Trophoblast cell (in vitro differentiated cells and primary cell): ENCODE results near the gene PADI1.
A peak's percentile ranks its signal among the peaks of the same experiment; 100 is the strongest.

Experiments
- DNase-seq, 2 donors: peaks; one replicate each; pipeline ENCODE4 v3.0.0-alpha.2; 2016
- H2AFZ ChIP-seq: 2 replicates; pipeline ENCODE4 v1.6.1; 2013; ENCODE audit warnings: low read length, moderate library complexity, mild to moderate bottlenecking; ENCODE audit not compliant: insufficient read depth, poor library complexity
- H2AK5ac ChIP-seq: 2 replicates; pipeline ENCODE4 v1.6.1; 2013; ENCODE audit warnings: mild to moderate bottlenecking, low read length
- H2BK120ac ChIP-seq: 2 replicates; pipeline ENCODE4 v1.6.1; 2013; ENCODE audit warnings: low read length, mild to moderate bottlenecking, moderate library complexity; ENCODE audit not compliant: insufficient read depth, poor library complexity
- H2BK12ac ChIP-seq: 2 replicates; pipeline ENCODE4 v1.6.1; 2013; ENCODE audit warnings: mild to moderate bottlenecking, low read length, moderate library complexity
- H2BK5ac ChIP-seq: 2 replicates; pipeline ENCODE4 v1.6.1; 2013; ENCODE audit warnings: low read length, low read depth, moderate library complexity, mild to moderate bottlenecking; ENCODE audit not compliant: poor library complexity
- H3K14ac ChIP-seq: 2 replicates; pipeline ENCODE4 v1.6.1; 2013; ENCODE audit warnings: mild to moderate bottlenecking, low read length
- H3K18ac ChIP-seq: 2 replicates; pipeline ENCODE4 v1.6.1; 2013; ENCODE audit warnings: mild to moderate bottlenecking, low read length
- H3K23ac ChIP-seq: 2 replicates; pipeline ENCODE4 v1.6.1; 2013; ENCODE audit warnings: low read length
- H3K27ac ChIP-seq: 2 replicates; pipeline ENCODE4 v1.5.1; 2013; ENCODE audit warnings: low read depth, mild to moderate bottlenecking, inconsistent platforms, low read length, moderate library complexity
- H3K27me3 ChIP-seq: 2 replicates; pipeline ENCODE4 v1.6.1; 2013; ENCODE audit warnings: inconsistent platforms, mild to moderate bottlenecking, low read length, moderate library complexity; ENCODE audit not compliant: insufficient read depth
- H3K36me3 ChIP-seq, 2 experiments: 1 replicate in 1 of 2; 2 replicates in 1 of 2; pipeline ENCODE4 v1.6.1; 2013; ENCODE audit warnings: low read length in 2 of 2, mild to moderate bottlenecking in 2 of 2, moderate library complexity in 1 of 2; ENCODE audit not compliant: insufficient read depth in 2 of 2, control insufficient read depth in 1 of 2
- H3K4ac ChIP-seq: 2 replicates; pipeline ENCODE4 v1.6.1; 2013; ENCODE audit warnings: low read depth, mild to moderate bottlenecking, low read length, moderate library complexity
- H3K4me1 ChIP-seq, 2 experiments: 1 replicate in 1 of 2; 2 replicates in 1 of 2; pipeline ENCODE4 v1.6.1; 2013; ENCODE audit warnings: low read length in 2 of 2, mild to moderate bottlenecking in 2 of 2, moderate library complexity in 1 of 2; ENCODE audit not compliant: insufficient read depth in 2 of 2, control insufficient read depth in 1 of 2
- H3K4me2 ChIP-seq: 2 replicates; pipeline ENCODE4 v1.6.1; 2013; ENCODE audit warnings: inconsistent platforms, mild to moderate bottlenecking, low read length, moderate library complexity
- H3K4me3 ChIP-seq: 2 replicates; pipeline ENCODE4 v1.5.1; 2013; ENCODE audit warnings: mild to moderate bottlenecking, low read depth, low read length, inconsistent platforms
- H3K79me1 ChIP-seq: one replicate; pipeline ENCODE4 v1.6.1; 2013; ENCODE audit warnings: low read length
- H3K79me2 ChIP-seq: 2 replicates; pipeline ENCODE4 v1.6.1; 2013; ENCODE audit warnings: low read length, mild to moderate bottlenecking; ENCODE audit not compliant: control insufficient read depth, insufficient read depth, poor library complexity
- H3K9ac ChIP-seq: 2 replicates; pipeline ENCODE4 v1.6.1; 2013; ENCODE audit warnings: mild to moderate bottlenecking, low read length
- H3K9me3 ChIP-seq: 2 replicates; pipeline ENCODE4 v1.6.1; 2013; ENCODE audit warnings: low read depth, mild to moderate bottlenecking, control low read depth, inconsistent platforms, low read length; ENCODE audit not compliant: insufficient read depth
- H4K12ac ChIP-seq: 2 replicates; pipeline ENCODE4 v1.6.1; 2013; ENCODE audit warnings: low read depth, mild to moderate bottlenecking, low read length, moderate library complexity
- H4K8ac ChIP-seq: 2 replicates; pipeline ENCODE4 v1.6.1; 2013; ENCODE audit warnings: low read depth, mild to moderate bottlenecking, low read length, moderate library complexity
- H4K91ac ChIP-seq: one replicate; pipeline ENCODE4 v1.6.1; 2013; ENCODE audit warnings: low read depth, mild to moderate bottlenecking, low read length, moderate library complexity
- WGBS: extraction: QIAGEN DNeasy Blood & Tissue Kit; methylation state at CpG from one replicate; pipeline ENCODE4 v1.1.7; 2013; ENCODE audit warnings: missing lambda C conversion rate; ENCODE audit not compliant: insufficient read length, insufficient coverage; ENCODE audit errors: extremely low coverage; 5-methylcytosine and 5-hydroxymethylcytosine counted together

Gene PADI1

DNA sequence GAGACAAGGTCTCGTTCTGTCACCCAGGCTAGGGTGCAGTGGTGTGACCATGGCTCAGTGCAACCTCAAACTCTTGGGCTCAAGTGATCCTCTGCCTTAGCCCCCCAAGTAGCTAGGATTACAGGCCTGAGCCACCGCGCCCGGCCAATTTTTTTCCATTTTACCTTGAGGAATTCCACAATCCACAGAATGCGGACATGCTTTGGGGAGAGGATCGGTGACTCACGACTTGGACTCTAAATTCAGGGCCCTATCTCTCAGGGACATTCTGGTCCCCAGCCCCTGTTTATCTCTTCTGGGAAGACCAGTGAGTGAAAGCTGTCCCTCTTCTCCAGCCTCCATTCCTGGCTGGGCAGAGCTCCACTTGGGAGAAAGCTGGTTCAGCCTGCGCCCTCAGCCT is 5.2 kb downstream of the PADI1 start:
- H3K79me1 ChIP-seq, result peaks cover 9% of the 10 kb centered on the region
- no peak overlapping the region for H3K4me2 ChIP-seq
- no peaks in the 10 kb centered on the region for H3K9me3 ChIP-seq
- peaks cover 24 to 25% of the 10 kb centered on the region in 2 experiments for H3K4me1 ChIP-seq
- H3K9ac ChIP-seq, result no peak overlapping the region
- H4K91ac ChIP-seq, result peak overlapping the region; percentile 55
- no peak overlapping the region for H3K4me3 ChIP-seq
- no peaks in the 10 kb centered on the region for H3K79me2 ChIP-seq
- no peak overlapping the region for H3K27ac ChIP-seq
- no peak overlapping the region for H2AK5ac ChIP-seq
- H3K18ac ChIP-seq, result no peak overlapping the region
- no peak overlapping the region for H3K4ac ChIP-seq
- no peak overlapping the region for H2AFZ ChIP-seq
- no peaks in the 10 kb centered on the region for H3K36me3 ChIP-seq
- no peak overlapping the region for H2BK120ac ChIP-seq
- no peak overlapping the region for H3K14ac ChIP-seq
- H2BK12ac ChIP-seq, result peak overlapping the region; percentile 5
- no peak overlapping the region for H3K23ac ChIP-seq
- DNase-seq, result peak; percentile 33 to 70
- no CpG with 5 or more reads among the region's 8 CpGs for WGBS
- no peaks in the 10 kb centered on the region for H3K27me3 ChIP-seq
- H4K12ac ChIP-seq, result no peak overlapping the region
- H2BK5ac ChIP-seq, result no peak overlapping the region
- H4K8ac ChIP-seq, result no peak overlapping the region

DNA sequence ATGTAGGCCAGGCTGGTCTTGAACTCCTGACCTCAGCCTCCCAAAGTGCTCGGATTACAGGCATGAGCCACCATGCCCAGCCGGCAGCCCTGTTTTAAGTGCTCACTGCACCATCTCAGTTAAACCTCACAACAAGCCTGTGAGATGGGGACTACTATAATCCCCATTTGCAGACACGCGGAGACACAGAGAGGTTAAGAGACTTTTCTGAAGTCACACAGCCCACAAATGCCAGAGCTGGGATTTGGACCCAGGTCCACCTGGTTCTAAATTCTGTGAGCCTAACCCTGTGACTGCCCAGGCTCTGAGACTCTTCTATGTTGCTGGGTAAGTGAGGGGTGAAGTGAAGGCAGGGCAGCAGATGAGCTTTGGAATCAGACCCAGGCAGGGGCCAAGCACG is 6.4 kb downstream of the PADI1 start:
- H4K91ac ChIP-seq, result no peak overlapping the region
- WGBS, result no CpG with 5 or more reads among the region's 5 CpGs
- H2AFZ ChIP-seq, result no peak overlapping the region
- H3K4ac ChIP-seq, result no peak overlapping the region
- H3K79me1 ChIP-seq, result peaks cover 9% of the 10 kb centered on the region
- no peak for DNase-seq
- H3K27ac ChIP-seq, result no peak overlapping the region
- no peak overlapping the region for H2BK120ac ChIP-seq
- no peaks in the 10 kb centered on the region for H3K79me2 ChIP-seq
- H2BK5ac ChIP-seq, result no peak overlapping the region
- H2AK5ac ChIP-seq, result no peak overlapping the region
- no peak overlapping the region for H3K4me3 ChIP-seq
- no peak overlapping the region for H3K18ac ChIP-seq
- H3K4me1 ChIP-seq, result peaks cover 24 to 25% of the 10 kb centered on the region in 2 experiments
- no peaks in the 10 kb centered on the region for H3K27me3 ChIP-seq
- H4K8ac ChIP-seq, result no peak overlapping the region
- no peak overlapping the region for H2BK12ac ChIP-seq
- H3K14ac ChIP-seq, result no peak overlapping the region
- no peak overlapping the region for H3K4me2 ChIP-seq
- H3K9me3 ChIP-seq, result no peaks in the 10 kb centered on the region
- H3K9ac ChIP-seq, result no peak overlapping the region
- no peak overlapping the region for H3K23ac ChIP-seq
- no peak overlapping the region for H4K12ac ChIP-seq
- H3K36me3 ChIP-seq, result no peaks in the 10 kb centered on the region

GRCh38 chr1:17212009-17212408 is 7.1 kb downstream of the PADI1 start:
- H3K4me1 ChIP-seq, result peaks cover 24 to 25% of the 10 kb centered on the region in 2 experiments
- H3K18ac ChIP-seq, result no peak overlapping the region
- no peak overlapping the region for H3K4ac ChIP-seq
- no peak for DNase-seq
- H2AFZ ChIP-seq, result no peak overlapping the region
- H3K27me3 ChIP-seq, result no peaks in the 10 kb centered on the region
- no peak overlapping the region for H3K9ac ChIP-seq
- H4K91ac ChIP-seq, result no peak overlapping the region
- no peak overlapping the region for H4K12ac ChIP-seq
- H4K8ac ChIP-seq, result no peak overlapping the region
- no peaks in the 10 kb centered on the region for H3K9me3 ChIP-seq
- no peak overlapping the region for H2BK5ac ChIP-seq
- H3K14ac ChIP-seq, result no peak overlapping the region
- no peak overlapping the region for H2BK120ac ChIP-seq
- peak overlapping the region; percentile 20 for H2BK12ac ChIP-seq
- H3K4me2 ChIP-seq, result no peak overlapping the region
- no peaks in the 10 kb centered on the region for H3K36me3 ChIP-seq
- H3K23ac ChIP-seq, result no peak overlapping the region
- no peaks in the 10 kb centered on the region for H3K79me2 ChIP-seq
- peak overlapping the region; percentile 77 for H2AK5ac ChIP-seq
- WGBS, result no CpG with 5 or more reads among the region's 10 CpGs
- H3K27ac ChIP-seq, result no peak overlapping the region
- peaks cover 9% of the 10 kb centered on the region for H3K79me1 ChIP-seq
- no peak overlapping the region for H3K4me3 ChIP-seq

- H3K79me2 ChIP-seq, result no peaks in the 10 kb centered on the region
- peak; percentile 28 to 50 for DNase-seq
- H2AK5ac ChIP-seq, result no peak overlapping the region
- no peak overlapping the region for H3K4ac ChIP-seq
- H2BK12ac ChIP-seq, result no peak overlapping the region
- H3K27ac ChIP-seq, result no peak overlapping the region
- H3K36me3 ChIP-seq, result no peaks in the 10 kb centered on the region
- H2BK120ac ChIP-seq, result no peak overlapping the region
- no peaks in the 10 kb centered on the region for H3K27me3 ChIP-seq
- peaks cover 22 to 23% of the 10 kb centered on the region in 2 experiments for H3K4me1 ChIP-seq
- H3K4me2 ChIP-seq, result no peak overlapping the region
- H3K18ac ChIP-seq, result no peak overlapping the region
- no peak overlapping the region for H3K14ac ChIP-seq
- peaks cover 6% of the 10 kb centered on the region for H3K79me1 ChIP-seq
- no peak overlapping the region for H2BK5ac ChIP-seq
- no peak overlapping the region for H4K91ac ChIP-seq
- H3K9ac ChIP-seq, result no peak overlapping the region
- H3K9me3 ChIP-seq, result no peaks in the 10 kb centered on the region
- H4K8ac ChIP-seq, result no peak overlapping the region
- no peak overlapping the region for H3K4me3 ChIP-seq
- no peak overlapping the region for H3K23ac ChIP-seq
- H4K12ac ChIP-seq, result no peak overlapping the region
- no CpG with 5 or more reads among the region's 13 CpGs for WGBS
- no peak overlapping the region for H2AFZ ChIP-seq
These were observed 7.7 kb downstream of the PADI1 start for GRCh38 chr1:17212487-17213121.
